Cardiac fibroblast (primary cell): Measurements from ENCODE around the gene TRMT2A.
"Not testable (repeated sequence)": the region's sequence is repeated elsewhere in the genome, so short reads cannot be mapped to it uniquely, and the experiment has no call there.

Experiments used
- DNase-seq, 2 donors: peaks; one replicate each; pipeline versions ENCODE4 v3.0.0 to v3.0.0-alpha.2; 2010; ENCODE audit warnings: low read depth in 2 of 2
- H3K4me3 ChIP-seq, 2 donors: replicated peaks in 1 of 2; 1 replicate in 1 of 2; 2 replicates in 1 of 2; pipeline ENCODE4 v1.5.1; 2011; ENCODE audit warnings: low read depth in 2 of 2, low read length in 2 of 2, mild to moderate bottlenecking in 2 of 2, moderate library complexity in 1 of 2
- CTCF ChIP-seq: IDR thresholded peaks from one replicate; pipeline ENCODE4 v1.5.1; 2011; ENCODE audit warnings: low read depth, mild to moderate bottlenecking, low read length, inconsistent platforms

TRMT2A gene

GRCh38 chr22:20116951-20117632 is at the start of gene TRMT2A:
Gene TRMT2A, minus strand, starts transcription at chr22:20117226. Its CDS starts 320 bp downstream, at chr22:20116906.
- peak within 1 kb of the TSS; percentile 98 for H3K4me3 ChIP-seq
- no peak for TF ChIP-seq CTCF
- DNase-seq: peak; percentile 99

- DNase-seq: no peak
- TF ChIP-seq CTCF: no peak
- no peak overlapping the region for H3K4me3 ChIP-seq
Observed at GRCh38 chr22:20166703-20167102, 49.7 kb upstream of the TRMT2A start.

GRCh38 chr22:20165913-20166312 is 48.9 kb upstream of the TRMT2A start:
- no peak for DNase-seq
- H3K4me3 ChIP-seq: no peak overlapping the region
- no peak for TF ChIP-seq CTCF

GRCh38 chr22:20165421-20165820 is 48.4 kb upstream of the TRMT2A start:
- no peak for DNase-seq
- H3K4me3 ChIP-seq: no peak overlapping the region
- TF ChIP-seq CTCF: no peak

GRCh38 chr22:20164863-20165262 is 47.8 kb upstream of the TRMT2A start:
- no peak overlapping the region for H3K4me3 ChIP-seq
- DNase-seq: no peak
- TF ChIP-seq CTCF: no peak

- no peak overlapping the region for H3K4me3 ChIP-seq
- no peak for DNase-seq
- no peak for TF ChIP-seq CTCF
Observed at GRCh38 chr22:20160041-20160440, 43.0 kb upstream of the TRMT2A start.

- H3K4me3 ChIP-seq: not testable (repeated sequence)
Observed at GRCh38 chr22:20159531-20159930, 42.5 kb upstream of the TRMT2A start.

More at GRCh38 chr22:20159531-20159930, 42.5 kb upstream of the TRMT2A start:
- DNase-seq: not testable (repeated sequence)
